Measurements from ENCODE around the gene TXNDC16.

The TXNDC16 gene

DNA sequence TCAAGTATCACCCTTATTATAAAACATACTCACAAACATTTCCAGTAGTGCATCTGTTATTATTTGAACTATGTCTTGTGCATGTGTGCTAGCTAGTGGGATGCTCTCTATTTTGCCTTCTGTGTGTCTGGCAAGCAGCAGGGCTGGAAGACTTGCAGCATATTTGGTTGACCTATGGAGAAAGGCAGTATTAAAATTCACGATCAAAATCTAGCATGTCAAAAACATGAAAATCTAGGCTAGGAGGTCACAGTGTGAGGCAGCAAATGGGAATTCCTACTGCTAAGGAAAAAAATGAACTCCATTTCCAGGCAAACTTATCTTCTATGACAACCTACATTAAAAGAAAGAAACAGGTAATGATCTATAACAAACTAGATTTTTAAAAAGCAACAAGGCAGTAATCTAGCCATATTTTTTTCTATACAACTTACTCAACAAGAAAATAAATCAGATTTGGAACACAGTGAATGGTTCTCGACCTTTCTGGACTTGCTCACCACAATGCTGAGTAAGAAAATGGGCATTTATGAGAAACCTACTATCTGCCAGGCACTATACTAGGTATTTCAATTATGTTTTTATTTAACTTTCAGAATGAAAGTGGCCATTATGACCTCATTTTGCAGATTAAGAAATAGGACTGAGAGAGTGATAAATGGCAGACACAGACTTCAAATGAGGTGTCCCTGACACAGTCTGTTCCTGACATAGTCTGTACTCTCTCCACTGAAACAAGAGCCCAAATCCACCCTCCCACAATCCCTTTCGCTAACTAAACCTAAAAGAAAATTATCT is 96.8 kb downstream of the TXNDC16 start:
- in situ Hi-C loops (cut with MboI; ENCODE audit: low sequenced_read_pairs), result no loop called here

DNA sequence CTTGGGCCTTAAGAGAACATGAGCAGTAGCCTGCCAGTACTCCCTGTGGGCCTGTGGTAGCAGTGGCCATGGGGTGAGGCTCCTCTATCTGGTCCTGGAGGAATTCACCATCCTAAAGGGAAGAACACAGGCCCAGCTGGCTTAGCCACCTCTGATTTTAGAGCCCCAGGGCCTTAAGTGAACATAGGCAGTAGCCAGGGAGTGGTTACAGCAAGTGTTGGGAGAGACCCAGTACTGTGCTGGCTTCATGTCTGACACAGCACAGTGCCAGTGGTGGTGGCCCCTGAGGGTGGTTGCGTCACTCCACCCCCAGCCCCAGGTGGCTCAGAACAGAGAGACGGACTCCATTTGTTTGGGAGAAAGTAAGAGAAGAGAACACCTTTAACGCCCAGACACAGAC is 105.1 kb downstream of the TXNDC16 start:
- in situ Hi-C loops (cut with MboI; ENCODE audit: low sequenced_read_pairs), result no loop called here

DNA sequence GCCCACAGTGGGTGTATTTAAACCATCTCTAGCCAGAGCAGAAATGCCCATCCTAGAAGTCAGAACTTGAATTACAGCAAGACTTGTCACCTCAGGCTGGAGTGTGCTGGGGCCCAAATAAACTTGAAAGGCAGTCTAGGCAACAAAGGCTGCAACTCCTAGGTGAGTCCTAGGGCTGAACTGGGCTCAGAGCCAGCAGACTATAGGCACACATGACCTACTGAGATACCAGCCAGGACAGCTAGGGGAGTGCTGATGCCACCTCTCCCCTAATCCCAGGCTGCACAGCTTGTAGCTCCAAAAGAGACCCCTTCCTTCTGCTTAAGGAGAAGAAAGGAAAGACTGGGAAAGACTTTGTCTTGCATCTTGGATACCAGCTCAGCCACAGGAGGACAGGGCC is 106.0 kb downstream of the TXNDC16 start:
- in situ Hi-C loops (cut with MboI; ENCODE audit: low sequenced_read_pairs), result no loop called here

DNA sequence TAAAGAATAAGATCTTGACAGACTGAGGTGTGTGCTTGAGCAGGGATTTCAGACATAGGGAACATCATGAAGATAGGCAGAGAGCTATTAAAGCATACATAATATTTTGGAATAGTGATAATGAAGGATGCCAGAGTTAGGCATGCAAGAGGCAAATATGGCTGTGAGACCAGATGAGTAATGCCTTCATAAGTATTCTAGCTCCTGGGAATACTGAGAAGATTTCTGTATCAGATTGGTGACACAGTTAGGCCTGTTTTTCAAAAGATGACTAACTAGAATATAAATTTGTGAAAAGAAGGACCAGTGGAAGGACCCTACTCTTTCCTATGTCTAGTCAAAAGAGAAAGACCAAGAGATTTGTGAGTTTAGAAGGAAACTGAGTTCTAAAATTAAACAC is 108.8 kb downstream of the TXNDC16 start:
- in situ Hi-C loops (cut with MboI; ENCODE audit: low sequenced_read_pairs), result no loop called here

DNA sequence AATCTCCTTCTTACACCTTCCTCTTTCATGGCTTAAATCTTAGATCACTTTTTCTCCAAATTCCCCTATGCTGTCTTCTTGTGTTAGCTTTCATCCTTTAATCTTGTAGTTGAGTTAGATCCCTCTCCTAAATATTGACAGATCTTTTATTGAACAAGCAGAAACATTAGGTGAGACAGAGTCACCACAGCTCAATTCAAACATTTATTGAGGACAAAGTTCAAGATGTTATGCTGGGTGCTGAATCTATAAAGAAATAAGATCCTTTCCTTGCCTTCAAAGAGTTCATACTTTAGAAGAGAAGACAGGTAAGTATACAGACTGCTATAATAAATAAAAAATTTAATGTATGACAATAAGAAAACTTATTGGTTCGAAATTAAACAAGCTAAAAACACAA is 109.7 kb downstream of the TXNDC16 start:
- in situ Hi-C loops (cut with MboI; ENCODE audit: low sequenced_read_pairs), result no loop called here

DNA sequence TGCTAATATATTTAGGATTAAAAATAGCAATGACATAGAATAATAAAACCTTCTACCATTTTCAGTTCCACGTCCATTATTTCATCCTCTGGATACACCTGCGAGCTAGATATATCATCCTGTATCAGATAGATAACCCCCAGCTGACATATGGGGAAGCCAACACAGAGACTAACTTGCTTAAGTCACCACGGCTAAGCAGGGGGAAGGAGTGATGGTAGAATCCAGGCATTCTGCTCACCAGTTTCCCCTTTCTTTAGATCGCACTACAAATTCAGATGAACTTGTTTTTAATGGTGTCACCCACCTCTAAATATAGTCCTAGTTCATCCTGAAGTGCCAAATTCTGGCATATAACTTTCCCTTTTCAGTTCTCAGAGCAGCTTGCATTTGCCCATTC is 110.1 kb downstream of the TXNDC16 start:
- in situ Hi-C loops (cut with MboI; ENCODE audit: low sequenced_read_pairs), result no loop called here

DNA sequence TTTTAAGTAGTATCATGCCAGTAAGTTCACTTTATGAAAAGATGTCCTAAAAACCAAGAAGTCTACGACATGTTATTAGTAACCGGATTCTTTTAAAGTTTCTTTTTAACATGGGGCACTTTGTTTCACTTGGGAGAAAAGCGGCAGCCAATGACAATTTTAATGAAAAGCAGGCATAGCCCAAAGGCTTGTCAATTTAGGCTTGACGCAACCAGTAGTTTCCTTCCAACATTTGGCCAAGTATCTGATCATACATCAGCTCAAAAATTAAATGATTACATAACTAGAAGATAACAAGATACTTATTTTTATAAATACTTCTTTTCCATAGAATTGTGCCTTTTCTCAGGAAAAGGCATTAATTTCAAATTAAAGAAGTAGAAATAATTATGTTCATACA is 112.8 kb downstream of the TXNDC16 start:
- in situ Hi-C loops (cut with MboI; ENCODE audit: low sequenced_read_pairs), result no loop called here

DNA sequence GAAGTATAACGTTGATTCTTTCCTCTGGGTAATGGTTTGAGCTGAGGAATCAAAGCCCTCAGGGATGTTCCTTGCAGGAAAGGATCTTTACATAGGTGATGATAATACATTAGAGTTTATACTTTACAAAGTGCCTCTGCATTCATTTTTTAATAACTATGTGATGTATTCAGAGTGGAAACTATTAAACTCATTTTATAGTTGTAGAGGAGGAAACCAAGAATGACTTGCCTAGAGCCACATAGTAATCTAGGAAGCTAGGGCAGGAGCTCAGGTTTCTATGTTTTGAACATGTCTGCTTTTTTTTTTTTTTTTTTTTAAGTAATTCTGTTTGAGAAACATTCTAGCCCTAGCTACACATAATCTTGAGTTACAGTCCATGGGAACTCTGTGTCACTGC is 117.3 kb downstream of the TXNDC16 start:
- in situ Hi-C loops (cut with MboI; ENCODE audit: low sequenced_read_pairs), result no loop called here

DNA sequence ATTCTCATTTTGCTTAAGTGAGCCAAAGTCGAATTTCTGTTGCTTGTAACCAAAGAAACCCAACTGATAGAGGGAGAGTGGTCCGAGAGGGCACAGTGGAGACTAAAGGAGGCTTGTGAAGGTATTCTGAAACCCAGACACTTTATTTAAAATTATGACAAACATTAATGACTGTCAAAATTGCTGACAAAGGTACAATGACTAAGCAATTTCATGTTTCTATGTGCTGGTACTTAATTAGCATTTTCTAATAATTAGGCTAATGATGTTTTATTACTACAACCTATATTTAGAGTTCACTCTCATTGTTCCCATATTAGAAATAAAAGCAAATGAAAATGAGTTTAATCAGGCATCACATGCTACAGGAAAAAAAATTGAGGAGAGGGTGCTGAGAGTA is 121.8 kb downstream of the TXNDC16 start:
- in situ Hi-C loops (cut with MboI; ENCODE audit: low sequenced_read_pairs), result no loop called here

DNA sequence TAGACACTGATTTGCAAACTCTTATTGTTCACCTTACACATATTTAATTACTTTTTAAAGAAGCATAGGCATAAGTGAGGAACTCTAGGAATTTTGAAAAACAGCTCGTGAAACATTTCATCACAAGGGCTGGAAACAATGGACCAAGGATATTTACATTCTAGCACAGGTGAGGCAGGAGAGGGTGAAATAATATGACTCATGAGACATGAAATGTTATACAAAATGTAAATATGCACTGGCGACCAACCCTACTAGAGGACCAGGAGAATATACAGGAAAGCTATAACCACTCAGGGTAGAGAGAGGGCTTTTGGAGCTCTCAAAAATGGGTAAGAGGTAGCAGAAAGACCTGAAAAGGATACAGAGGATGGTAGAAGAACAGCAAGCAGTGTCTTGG is 122.9 kb downstream of the TXNDC16 start:
- in situ Hi-C loops (cut with MboI; ENCODE audit: low sequenced_read_pairs), result no loop called here

DNA sequence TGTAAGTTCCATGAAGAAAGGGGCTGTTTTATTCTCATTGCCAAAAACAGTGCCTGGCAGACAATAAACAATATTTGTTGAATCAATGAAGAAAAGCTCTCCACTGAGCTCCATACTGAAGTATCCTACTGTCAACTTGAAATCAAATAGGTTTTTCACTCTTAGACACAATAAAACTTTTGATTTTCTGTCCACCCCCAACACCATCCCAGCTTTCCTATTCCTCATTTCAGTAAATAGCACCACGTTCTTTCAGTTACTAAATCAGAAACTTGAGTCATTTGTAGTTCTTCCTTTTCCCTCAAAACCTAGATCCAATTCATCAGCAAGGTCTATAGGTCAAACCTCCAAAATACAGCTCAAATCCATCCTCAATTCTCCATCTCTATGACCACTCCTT is 124.8 kb downstream of the TXNDC16 start:
- in situ Hi-C loops (cut with MboI; ENCODE audit: low sequenced_read_pairs), result no loop called here

DNA sequence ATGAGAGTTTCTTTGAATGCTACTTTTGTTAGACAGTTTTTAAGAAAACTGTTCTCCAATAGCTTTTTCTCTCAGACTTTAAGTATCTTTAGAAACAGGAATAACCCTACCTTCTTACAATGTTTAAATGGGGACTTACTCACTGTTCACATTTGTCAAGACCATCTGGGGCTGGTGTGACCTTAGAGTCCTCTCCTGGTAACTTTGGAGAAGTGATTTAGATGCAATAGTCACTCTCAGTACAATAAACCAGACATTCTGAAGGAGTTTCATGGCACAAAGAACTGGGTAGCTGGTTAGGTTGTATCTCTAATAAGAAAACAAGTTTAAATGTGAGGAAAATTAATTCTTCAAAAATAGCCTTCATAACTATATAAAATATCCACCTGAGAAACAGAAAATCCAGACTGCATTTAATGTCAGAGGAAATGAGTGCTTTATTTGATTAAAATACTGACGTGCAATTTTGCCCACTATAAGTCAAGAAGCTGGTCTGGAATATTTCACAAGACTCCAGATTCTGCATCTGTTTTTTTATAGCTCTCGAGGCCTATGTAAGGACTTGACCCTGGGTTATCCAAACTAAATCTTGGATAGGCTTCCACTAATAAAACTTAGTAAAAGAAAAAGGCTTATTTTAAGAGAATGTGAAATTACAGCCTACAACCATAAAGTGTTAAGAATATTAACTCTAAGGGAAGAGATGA is 129.5 kb downstream of the TXNDC16 start:
- in situ Hi-C loops (cut with MboI; ENCODE audit: low sequenced_read_pairs), result no loop called here

DNA sequence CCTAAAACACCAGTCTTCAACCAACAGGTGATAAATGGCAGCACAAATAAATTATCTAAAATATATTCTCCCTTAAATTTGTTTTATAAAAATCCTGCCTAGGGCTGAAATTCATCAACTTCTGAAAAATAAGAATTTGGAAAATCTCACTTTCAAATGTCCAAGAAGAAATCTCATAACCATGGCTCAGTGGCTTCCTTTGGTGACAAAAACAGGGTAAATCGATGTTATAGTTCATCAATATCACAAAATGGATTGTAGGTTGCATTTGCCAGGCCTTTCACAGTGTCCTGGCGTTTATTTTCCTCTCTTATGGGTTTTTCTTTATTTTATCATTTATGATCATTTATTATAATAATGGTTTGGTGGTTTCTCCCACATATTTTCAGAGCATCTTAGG is 135.2 kb downstream of the TXNDC16 start:
- in situ Hi-C loops (cut with MboI; ENCODE audit: low sequenced_read_pairs), result no loop called here

DNA sequence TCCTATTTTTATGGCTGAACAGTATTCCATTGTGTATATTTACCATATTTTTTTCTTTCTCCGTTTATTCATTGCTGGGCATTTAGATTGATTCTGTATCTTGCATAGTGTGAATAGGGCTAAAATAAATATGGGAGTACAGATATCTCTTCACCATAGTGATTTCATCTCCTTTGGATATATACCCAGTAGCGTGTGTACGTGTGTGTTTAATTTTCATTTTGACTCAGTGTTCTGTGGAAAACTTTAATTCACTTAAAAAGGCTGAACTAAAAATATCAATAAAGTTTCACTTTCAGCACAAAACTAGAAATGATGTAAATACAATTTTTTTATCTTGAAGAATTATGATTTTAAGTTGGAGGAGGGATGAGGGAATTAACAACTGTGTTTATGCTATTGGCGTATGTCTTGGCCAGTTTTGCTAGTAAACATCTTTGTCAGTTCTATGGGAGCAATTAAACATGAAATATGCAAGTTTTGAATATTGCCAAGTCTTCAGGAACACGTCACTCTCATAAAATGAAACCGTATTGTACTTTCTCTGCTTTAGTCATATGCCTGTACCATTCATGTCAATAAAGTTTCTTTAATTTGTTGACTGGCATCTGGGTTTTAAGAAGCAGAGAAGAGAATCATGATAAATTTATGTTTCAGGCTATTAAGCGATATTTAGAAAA is 138.4 kb downstream of the TXNDC16 start:
- in situ Hi-C loops (cut with MboI; ENCODE audit: low sequenced_read_pairs), result no loop called here

DNA sequence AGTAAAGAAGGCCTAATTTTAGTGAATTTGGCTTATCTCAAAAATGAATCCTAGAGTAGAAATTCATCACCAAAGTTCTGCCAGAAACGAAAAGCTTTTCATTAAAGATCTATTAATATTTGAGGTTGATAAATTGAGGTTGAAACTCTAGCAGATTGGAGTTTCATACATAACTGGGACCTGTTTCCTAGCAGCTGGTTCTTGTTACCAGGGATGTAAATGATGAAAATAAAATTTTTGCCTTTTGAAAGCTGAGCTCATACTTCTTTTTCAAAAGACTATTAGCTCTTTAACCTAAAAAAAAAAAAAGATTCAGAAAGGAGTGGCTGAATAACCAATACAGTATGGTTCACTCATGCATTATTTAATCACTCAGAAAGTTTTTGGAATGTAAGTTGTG is 139.9 kb downstream of the TXNDC16 start:
- in situ Hi-C loops (cut with MboI; ENCODE audit: low sequenced_read_pairs), result no loop called here

DNA sequence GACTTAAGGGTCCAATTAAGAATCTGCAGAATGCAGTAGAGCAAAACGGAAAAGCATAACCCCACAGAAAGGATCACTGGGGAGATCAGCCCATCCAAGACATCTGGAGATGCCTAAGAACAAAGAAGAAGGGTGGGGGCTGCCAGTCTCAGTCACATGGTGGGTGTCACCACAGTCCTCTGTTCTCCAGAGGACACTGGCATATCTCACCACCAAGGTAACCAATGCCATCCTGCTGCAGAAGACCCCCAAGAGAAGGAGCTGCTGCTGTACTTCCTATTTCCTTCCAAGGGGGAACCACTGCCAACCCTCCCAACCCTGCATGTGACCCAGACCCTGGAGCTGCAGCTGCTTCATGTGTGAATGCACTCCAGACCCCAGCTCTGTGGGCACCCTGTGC is 147.0 kb downstream of the TXNDC16 start:
- in situ Hi-C loops (cut with MboI; ENCODE audit: low sequenced_read_pairs), result no loop called here

DNA sequence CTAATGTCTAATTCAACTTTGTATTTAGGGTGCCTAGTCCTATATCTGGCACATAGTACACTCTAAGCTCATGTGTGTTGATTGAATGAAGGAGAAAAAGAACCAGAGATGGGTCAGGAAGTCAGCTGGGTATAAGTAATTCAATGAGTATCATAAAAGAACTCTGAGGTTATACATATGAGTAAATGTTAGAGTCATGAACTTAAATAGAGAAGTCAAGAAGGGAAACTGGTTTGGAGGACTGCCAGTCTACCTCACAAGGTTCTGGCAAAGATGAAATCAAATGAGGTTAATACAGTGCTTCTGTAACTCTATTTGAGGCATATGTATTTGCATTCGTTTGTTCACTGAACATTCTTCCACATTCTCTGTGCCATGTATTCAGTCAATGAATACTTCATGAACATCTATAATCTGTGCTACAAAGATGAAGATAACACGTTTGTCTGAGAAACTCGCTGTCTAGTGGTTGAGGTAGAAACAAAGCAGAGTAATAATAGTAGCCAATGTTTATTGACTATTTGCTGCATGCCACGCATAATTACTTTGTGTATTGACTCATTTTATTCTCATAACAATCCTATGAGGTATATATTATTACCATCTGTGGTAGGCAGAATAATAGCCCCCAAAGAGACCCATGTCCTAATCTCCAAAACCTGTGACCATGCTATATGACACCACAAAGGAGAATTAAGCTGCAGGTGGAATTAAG is 149.3 kb downstream of the TXNDC16 start:
- in situ Hi-C loops (cut with MboI; ENCODE audit: low sequenced_read_pairs), result no loop called here

DNA sequence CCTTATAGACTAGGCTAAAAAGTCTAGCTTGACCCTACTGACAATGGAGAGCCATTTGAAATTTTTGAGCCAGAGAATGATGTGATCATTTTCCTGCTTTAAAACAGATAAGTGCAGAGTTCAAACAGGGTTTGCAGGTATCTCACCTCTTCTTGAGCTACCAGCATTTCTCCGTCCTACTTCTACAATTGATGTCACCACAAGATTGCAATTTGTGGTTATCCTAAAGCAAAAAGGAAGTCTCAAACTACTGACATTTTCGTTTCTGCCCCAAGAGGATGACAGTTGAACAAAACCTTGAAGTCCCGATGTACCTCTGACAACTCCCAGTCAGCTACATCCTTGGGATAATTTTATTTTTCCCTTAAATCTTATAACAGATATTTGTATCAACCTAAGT is 151.5 kb downstream of the TXNDC16 start:
- in situ Hi-C loops (cut with MboI; ENCODE audit: low sequenced_read_pairs), result no loop called here

DNA sequence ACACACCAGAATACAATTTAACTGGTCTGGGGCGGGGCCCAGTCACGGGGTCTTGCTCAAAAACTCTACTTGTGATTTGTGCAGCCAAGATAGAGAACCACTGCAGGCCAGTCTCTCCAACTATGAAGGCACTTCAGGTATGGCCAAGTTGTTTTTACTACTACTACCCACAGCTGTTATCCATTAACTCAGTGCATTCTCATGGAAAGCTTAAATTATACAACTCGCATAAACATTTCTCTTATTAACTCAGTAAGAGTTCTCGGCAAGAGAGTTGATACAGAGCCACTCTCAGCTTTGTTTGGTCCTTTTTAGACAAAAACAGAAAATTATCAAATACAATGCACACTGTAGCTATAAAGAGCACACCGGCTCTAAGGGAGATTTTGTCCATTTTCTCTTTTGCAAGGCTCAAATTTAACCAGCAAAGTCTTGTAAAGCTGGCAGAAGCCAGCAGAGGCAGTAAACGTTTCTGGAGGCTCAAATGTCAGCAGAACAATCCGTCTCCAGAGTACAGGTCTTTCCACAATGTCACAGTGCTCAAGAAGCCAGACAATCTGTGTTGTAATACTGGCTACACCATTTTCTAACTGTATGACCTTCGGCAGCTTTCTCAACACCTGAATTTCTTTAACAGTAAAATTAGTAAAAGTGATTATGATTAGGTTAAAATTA is 152.2 kb downstream of the TXNDC16 start:
- in situ Hi-C loops (cut with MboI; ENCODE audit: low sequenced_read_pairs), result no loop called here

DNA sequence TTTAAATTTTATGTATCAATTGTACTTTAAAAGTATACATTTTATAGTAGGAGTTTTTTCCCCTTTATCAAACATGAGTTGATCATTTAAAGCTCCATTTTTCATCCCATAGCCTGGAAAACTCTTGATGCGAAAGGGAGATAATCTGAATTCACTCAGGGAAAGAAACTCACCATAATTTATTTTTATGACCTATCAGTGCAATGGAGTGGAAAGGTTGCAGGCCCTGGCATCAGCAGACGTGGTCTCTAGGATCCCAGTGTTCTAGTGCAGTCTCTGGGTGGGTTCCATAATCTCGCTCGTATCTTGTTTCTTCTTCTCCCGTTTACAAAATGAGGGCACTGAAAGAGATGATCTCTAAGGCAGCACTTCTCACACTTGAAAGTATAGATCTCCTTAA is 153.2 kb downstream of the TXNDC16 start:
- in situ Hi-C loops (cut with MboI; ENCODE audit: low sequenced_read_pairs), result no loop called here

DNA sequence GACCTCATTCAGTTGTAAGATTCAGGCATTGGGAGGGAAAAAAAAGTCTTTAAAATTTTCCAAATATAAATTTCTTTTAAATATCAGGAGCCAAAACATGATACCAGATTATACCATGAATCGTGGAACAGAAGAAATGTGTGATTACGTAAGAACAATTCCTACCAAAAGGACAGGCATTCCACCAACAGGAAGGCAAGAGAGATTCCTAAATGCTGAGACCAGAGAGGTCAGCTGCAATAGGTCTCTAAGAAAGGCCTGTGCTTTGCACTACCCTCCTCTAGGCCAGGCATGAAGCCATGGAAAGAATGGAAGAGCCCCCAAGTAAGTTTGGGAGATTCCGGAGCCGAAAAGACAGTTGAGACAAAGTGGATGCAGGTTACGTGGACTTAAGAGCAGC is 154.5 kb downstream of the TXNDC16 start:
- in situ Hi-C loops (cut with MboI; ENCODE audit: low sequenced_read_pairs), result no loop called here
